Body of pancreas (tissue), 4 donors: Measurements from ENCODE around the gene SPA17. TPM values are rescaled to one million over a fixed set of nuclear protein-coding genes. Genes with fewer than 3 reads are reported as not detected.

Experiments
- ATAC-seq: fragments of 150-250 bp; one replicate; pipeline ENCODE4 v1.9.1; 2016
- DNase-seq, 4 donors: peaks; one replicate each; pipeline ENCODE4 v3.0.0-alpha.2; 2019
- H3K27ac ChIP-seq, 4 donors: fragments of 200-600 bp; sonication (generic); 1 replicate in 3 of 4; 2 replicates in 1 of 4; pipeline versions ENCODE4 v1.5.1 to v1.6.1; 2016 to 2019; ENCODE audit warnings: mild to moderate bottlenecking in 1 of 4, mixed read lengths in 1 of 4, moderate library complexity in 1 of 4
- H3K27me3 ChIP-seq, 2 donors: fragments of 200-600 bp; sonication (generic); one replicate each; pipeline ENCODE4 v1.6.0; 2016; ENCODE audit warnings: mild to moderate bottlenecking in 1 of 2
- H3K36me3 ChIP-seq, 2 donors: fragments of 200-600 bp; sonication (generic); replicated peaks in 1 of 2; 2 replicates each; pipeline ENCODE4 v1.5.1; 2016; ENCODE audit warnings: low read depth in 2 of 2; ENCODE audit not compliant: insufficient read depth in 1 of 2
- H3K4me1 ChIP-seq: fragments of 200-600 bp; sonication (generic); one replicate; pipeline ENCODE4 v1.6.0; 2016
- H3K4me3 ChIP-seq, 2 donors: fragments of 200-600 bp; sonication (generic); 1 replicate in 1 of 2; 2 replicates in 1 of 2; pipeline ENCODE4 v1.5.1; 2016 to 2019
- H3K9me3 ChIP-seq, 3 donors: fragments of 200-600 bp; sonication (generic); 1 replicate in 2 of 3; 2 replicates in 1 of 3; pipeline ENCODE4 v1.5.1; 2016
- CTCF ChIP-seq, 7 experiments: fragments of 450-650 bp in 4 of 7; fragments of 200-600 bp in 3 of 7; sonication (generic) in 3 of 7; IDR thresholded peaks; one replicate each; pipeline ENCODE4 v1.5.1; 2016 to 2019; ENCODE audit warnings: antibody characterized with exemption in 7 of 7
- POLR2A ChIP-seq, 3 donors: fragments of 450-650 bp; IDR thresholded peaks; one replicate each; pipeline ENCODE4 v1.6.1; 2016; ENCODE audit warnings: antibody characterized with exemption in 3 of 3, mild to moderate bottlenecking in 2 of 3
- WGBS, 2 donors: methylation state at CpG; one replicate each; pipeline ENCODE4 v1.1.5; 2017; 5-methylcytosine and 5-hydroxymethylcytosine counted together
- intact Hi-C: fragments of 100-400 bp; cut with DNase I; formaldehyde crosslinking; loops from one replicate; pipeline ENCODE4 v1.15.1; 2023
- total RNA-seq, 2 donors: library from RNA; depleted of rRNA; stranded (reverse); fragments of >200 nt; gene quantifications; one replicate each; pipeline ENCODE4 v1.1.0, GENCODE V29; 2016

SPA17 gene
- total RNA-seq, 2 donors from 2014 or later, result 1.3 to 2.6 TPM

DNA sequence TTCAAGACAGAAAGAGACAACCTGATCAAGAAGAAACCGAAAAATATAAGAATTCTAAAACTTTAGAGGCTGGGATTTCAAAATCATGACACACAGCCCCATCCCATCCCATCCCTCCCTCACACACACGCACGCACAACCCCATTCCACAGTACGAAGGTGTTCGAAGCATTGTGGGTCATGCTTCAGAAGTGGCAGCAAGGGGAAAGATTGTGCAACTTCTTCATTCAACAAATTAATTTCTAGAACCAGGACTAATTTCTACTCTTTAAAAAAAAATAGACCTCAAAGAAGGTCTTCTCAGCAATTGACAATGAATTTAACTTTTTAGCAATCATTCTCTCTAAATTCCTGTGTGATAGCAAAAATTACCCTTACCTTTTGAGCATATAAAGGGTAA, 867 bp downstream of the SPA17 start:
- Histone ChIP-seq H3K4me1 (peaks cover 14% of the 10 kb centered on the region), H3K9me3 (no peaks in the 10 kb centered on the region), H3K27me3 (no peaks in the 10 kb centered on the region), H3K4me3 (no peak overlapping the region), H3K27ac (no peak overlapping the region), H3K36me3 (no peaks in the 10 kb centered on the region)
- intact Hi-C loops, result no loop called here
- no peak for TF ChIP-seq CTCF (IDR thresholded peaks at IDR 0.05)
- no peak for TF ChIP-seq POLR2A (IDR thresholded peaks at IDR 0.05)
- ATAC-seq, result no peak
- 76 to 84% methylated on average over 5 of the region's 5 CpGs for WGBS, 2 donors
- no peak for DNase-seq

GRCh38 chr11:124676386-124676785, 2.7 kb downstream of the SPA17 start:
- Histone ChIP-seq H3K4me1 (peaks cover 14% of the 10 kb centered on the region), H3K27me3 (no peaks in the 10 kb centered on the region), H3K27ac (peak overlapping the region in 2 of 4 donors; percentile 10 to 46), H3K4me3 (no peak overlapping the region), H3K36me3 (no peaks in the 10 kb centered on the region), H3K9me3 (no peaks in the 10 kb centered on the region)
- DNase-seq (peak in 1 of 4 donors; percentile 39), ATAC-seq (no peak)
- WGBS, 2 donors, result 1 to 3% methylated on average over 2 of the region's 2 CpGs
- intact Hi-C loops, result no loop called here
- TF ChIP-seq POLR2A (IDR thresholded peaks at IDR 0.05), result no peak

GRCh38 chr11:124678416-124678815, 4.7 kb downstream of the SPA17 start:
- intact Hi-C loops, result no loop called here
- no peak for DNase-seq
- no peak overlapping the region for H3K27ac ChIP-seq
- 61 to 68% methylated on average over 5 of the region's 5 CpGs for WGBS, 2 donors
- H3K9me3 ChIP-seq, result no peaks in the 10 kb centered on the region
- no peak for ATAC-seq
- TF ChIP-seq CTCF (IDR thresholded peaks at IDR 0.05) (no peak), POLR2A (IDR thresholded peaks at IDR 0.05) (no peak)
- H3K27me3 ChIP-seq, result no peaks in the 10 kb centered on the region
- no peak overlapping the region for H3K4me3 ChIP-seq
- H3K4me1 ChIP-seq, result peaks cover 5% of the 10 kb centered on the region
- no peaks in the 10 kb centered on the region for H3K36me3 ChIP-seq

DNA sequence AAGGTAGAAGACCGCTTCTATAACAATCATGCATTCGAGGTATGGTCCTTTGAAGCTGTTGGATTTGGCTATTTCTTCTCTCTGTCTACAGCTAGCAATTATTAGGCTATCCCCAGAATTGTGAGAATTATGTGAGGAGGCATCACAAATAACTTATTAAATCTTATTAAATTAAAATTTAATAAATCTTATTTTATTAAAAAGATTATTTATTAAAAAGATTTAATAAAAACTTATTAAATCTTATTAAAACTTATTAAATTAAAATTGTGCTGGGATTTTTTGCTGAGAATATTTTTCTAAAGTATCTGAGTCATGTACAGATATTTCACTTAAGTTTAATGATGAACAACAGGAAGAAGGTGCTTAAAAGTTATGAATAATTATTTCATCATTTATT, 7.7 kb downstream of the SPA17 start:
- H3K4me3 ChIP-seq, result no peak overlapping the region
- ATAC-seq (no peak), DNase-seq (no peak)
- 91% methylated on average over 2 of the region's 2 CpGs for WGBS, 2 donors
- no peaks in the 10 kb centered on the region for H3K9me3 ChIP-seq
- intact Hi-C loops, result no loop called here
- no peak overlapping the region for H3K27ac ChIP-seq
- no peaks in the 10 kb centered on the region for H3K4me1 ChIP-seq
- TF ChIP-seq CTCF (IDR thresholded peaks at IDR 0.05) (no peak), POLR2A (IDR thresholded peaks at IDR 0.05) (no peak)
- no peaks in the 10 kb centered on the region for H3K27me3 ChIP-seq
- H3K36me3 ChIP-seq, result no peaks in the 10 kb centered on the region

GRCh38 chr11:124682443-124682842, 8.7 kb downstream of the SPA17 start:
- no peak for ATAC-seq
- intact Hi-C loops, result no loop called here
- Histone ChIP-seq H3K4me3 (no peak overlapping the region), H3K4me1 (no peaks in the 10 kb centered on the region), H3K27ac (no peak overlapping the region), H3K36me3 (no peaks in the 10 kb centered on the region), H3K9me3 (no peaks in the 10 kb centered on the region), H3K27me3 (no peaks in the 10 kb centered on the region)
- 87 to 97% methylated on average over 1 of the region's 1 CpG for WGBS, 2 donors
- no peak for DNase-seq
- TF ChIP-seq CTCF (IDR thresholded peaks at IDR 0.05), result no peak
- no peak for TF ChIP-seq POLR2A (IDR thresholded peaks at IDR 0.05)
